Fibroblast of lung (primary cell): ENCODE results near the gene CYP4F12.

Source experiments
- EZH2 ChIP-seq: IDR thresholded peaks from 2 replicates; pipeline ENCODE4 v1.5.1; 2012; ENCODE audit warnings: low read length, control low read depth, mild to moderate bottlenecking; ENCODE audit errors: missing control alignments
- TF ChIP-seq, protein P1 (sequence below), 2 donors: IDR thresholded peaks in 1 of 2; conservative IDR thresholded peaks in 1 of 2; 1 replicate in 1 of 2; 2 replicates in 1 of 2; pipeline ENCODE4 v1.5.1; 2011 to 2012; ENCODE audit warnings: low read length in 2 of 2, control low read depth in 1 of 2, inconsistent platforms in 1 of 2, low read depth in 1 of 2, mild to moderate bottlenecking in 1 of 2

DNA sequence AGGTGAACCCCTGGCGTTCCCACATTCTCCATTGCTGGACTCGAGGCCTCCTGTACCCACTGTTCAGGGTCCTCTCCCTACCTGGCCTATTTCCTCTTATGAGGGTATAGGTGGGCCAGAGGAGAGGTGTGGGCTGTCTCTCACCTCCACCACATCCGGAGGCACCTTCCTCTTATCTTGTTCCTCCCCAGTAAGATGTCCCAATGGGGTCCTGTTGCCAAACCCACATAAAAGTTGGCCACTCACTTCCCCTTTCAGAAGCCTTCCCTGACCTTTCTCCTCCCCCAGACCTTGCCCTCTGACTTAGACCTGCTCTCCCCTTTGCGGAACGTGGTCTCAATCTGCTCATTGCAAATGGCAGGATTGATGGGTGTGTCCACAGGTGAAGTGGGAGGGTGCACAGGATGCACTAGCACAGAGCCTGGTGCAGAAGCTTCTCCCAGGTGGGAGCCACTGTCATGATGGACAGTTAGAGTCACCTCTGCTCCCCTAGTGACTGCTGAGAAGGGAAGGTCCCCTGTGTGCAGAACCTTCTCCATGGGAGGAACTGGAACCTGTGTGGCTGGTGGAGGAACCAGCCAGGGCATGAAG is 30.9 kb upstream of the CYP4F12 start:
- TF ChIP-seq, protein P1, sequence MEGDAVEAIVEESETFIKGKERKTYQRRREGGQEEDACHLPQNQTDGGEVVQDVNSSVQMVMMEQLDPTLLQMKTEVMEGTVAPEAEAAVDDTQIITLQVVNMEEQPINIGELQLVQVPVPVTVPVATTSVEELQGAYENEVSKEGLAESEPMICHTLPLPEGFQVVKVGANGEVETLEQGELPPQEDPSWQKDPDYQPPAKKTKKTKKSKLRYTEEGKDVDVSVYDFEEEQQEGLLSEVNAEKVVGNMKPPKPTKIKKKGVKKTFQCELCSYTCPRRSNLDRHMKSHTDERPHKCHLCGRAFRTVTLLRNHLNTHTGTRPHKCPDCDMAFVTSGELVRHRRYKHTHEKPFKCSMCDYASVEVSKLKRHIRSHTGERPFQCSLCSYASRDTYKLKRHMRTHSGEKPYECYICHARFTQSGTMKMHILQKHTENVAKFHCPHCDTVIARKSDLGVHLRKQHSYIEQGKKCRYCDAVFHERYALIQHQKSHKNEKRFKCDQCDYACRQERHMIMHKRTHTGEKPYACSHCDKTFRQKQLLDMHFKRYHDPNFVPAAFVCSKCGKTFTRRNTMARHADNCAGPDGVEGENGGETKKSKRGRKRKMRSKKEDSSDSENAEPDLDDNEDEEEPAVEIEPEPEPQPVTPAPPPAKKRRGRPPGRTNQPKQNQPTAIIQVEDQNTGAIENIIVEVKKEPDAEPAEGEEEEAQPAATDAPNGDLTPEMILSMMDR (conservative IDR thresholded peaks at IDR 0.05 in 1 of 2, IDR thresholded peaks at IDR 0.05 in 1 of 2; ENCODE audit: low read depth in 1 of 2, low read length in 2 of 2) = no peak
- TF ChIP-seq EZH2 = no peak
